Hematopoietic multipotent progenitor cell treated with erythropoietin and hydrocortisone succinate and interleukin-3 and kit ligand, for 8 days (in vitro differentiated cells): ENCODE results near the gene GDAP2.
"Not testable (repeated sequence)": the region's sequence is repeated elsewhere in the genome, so short reads cannot be mapped to it uniquely, and the experiment has no call there.

Source experiments
- DNase-seq: peaks from one replicate; pipeline ENCODE4 v3.0.0-alpha.2; 2015

GDAP2 gene

GRCh38 chr1:117899801-117900200 lies 29.6 kb downstream of the GDAP2 start:
- no peak for DNase-seq

GRCh38 chr1:117897551-117897950 lies 31.9 kb downstream of the GDAP2 start:
- DNase-seq, result no peak

- peak; percentile 76 for DNase-seq
These were observed 33.8 kb downstream of the GDAP2 start for GRCh38 chr1:117895482-117896114.

- DNase-seq, result no peak
These were observed 35.3 kb downstream of the GDAP2 start for GRCh38 chr1:117894078-117894477.

- no peak for DNase-seq
These were observed 36.9 kb downstream of the GDAP2 start for GRCh38 chr1:117892512-117892911.

- no peak for DNase-seq
These were observed 39.0 kb downstream of the GDAP2 start for GRCh38 chr1:117890452-117890851.

- no peak for DNase-seq
These were observed 43.2 kb downstream of the GDAP2 start for GRCh38 chr1:117886101-117886795.

- DNase-seq, result no peak
These were observed 45.8 kb downstream of the GDAP2 start for GRCh38 chr1:117883616-117884015.

- DNase-seq, result no peak
These were observed 50.1 kb downstream of the GDAP2 start for GRCh38 chr1:117879284-117879683.

GRCh38 chr1:117877823-117878222 lies 51.6 kb downstream of the GDAP2 start:
- no peak for DNase-seq

GRCh38 chr1:117871013-117871412 lies 58.4 kb downstream of the GDAP2 start:
- DNase-seq, result no peak

GRCh38 chr1:117861694-117862093 lies 67.7 kb downstream of the GDAP2 start:
- DNase-seq, result peak; percentile 15

GRCh38 chr1:117860896-117861610 lies 68.4 kb downstream of the GDAP2 start:
- DNase-seq, result peak; percentile 10

GRCh38 chr1:117859901-117860300 lies 69.5 kb downstream of the GDAP2 start:
- no peak for DNase-seq

- peak; percentile 37 for DNase-seq
These were observed 72.0 kb downstream of the GDAP2 start for GRCh38 chr1:117857418-117857817.

- no peak for DNase-seq
These were observed 76.4 kb downstream of the GDAP2 start for GRCh38 chr1:117852853-117853553.

GRCh38 chr1:117851687-117852086 lies 77.7 kb downstream of the GDAP2 start:
- DNase-seq, result no peak

GRCh38 chr1:117846674-117847425 lies 82.6 kb downstream of the GDAP2 start:
- no peak for DNase-seq

- not testable (repeated sequence) for DNase-seq
These were observed 84.9 kb downstream of the GDAP2 start for GRCh38 chr1:117844478-117844877.

GRCh38 chr1:117843791-117844190 lies 85.6 kb downstream of the GDAP2 start:
- DNase-seq, result no peak

GRCh38 chr1:117842408-117843170 lies 86.8 kb downstream of the GDAP2 start:
- DNase-seq, result peak; percentile 29

- DNase-seq, result no peak
These were observed 88.2 kb downstream of the GDAP2 start for GRCh38 chr1:117841117-117841650.
